Fibroblast of lung (primary cell): ENCODE data around the gene STRBP. TPM values are rescaled to one million over a fixed set of nuclear protein-coding genes. Genes with fewer than 3 reads are reported as not detected.

Source experiments
- DNase-seq, 2 donors: peaks; one replicate each; pipeline versions ENCODE4 v3.0.0 to v3.0.0-alpha.2; 2010; ENCODE audit warnings: low read depth in 2 of 2
- H2AFZ ChIP-seq: 2 replicates; pipeline ENCODE4 v1.5.1; 2012; ENCODE audit warnings: low read length, control low read depth, inconsistent platforms
- H3K27ac ChIP-seq: 2 replicates; pipeline ENCODE4 v1.5.1; 2011; ENCODE audit warnings: low read length, control low read depth; ENCODE audit not compliant: insufficient read depth
- H3K27me3 ChIP-seq: 2 replicates; pipeline ENCODE4 v1.5.1; 2011; ENCODE audit warnings: mild to moderate bottlenecking, low read length; ENCODE audit not compliant: control insufficient read depth, insufficient read depth
- H3K36me3 ChIP-seq: 2 replicates; pipeline ENCODE4 v1.5.1; 2011; ENCODE audit warnings: low read length; ENCODE audit not compliant: control insufficient read depth, insufficient read depth
- H3K4me1 ChIP-seq: 2 replicates; pipeline ENCODE4 v1.5.1; 2011; ENCODE audit warnings: low read length; ENCODE audit not compliant: control insufficient read depth, insufficient read depth; ENCODE audit errors: extremely low read depth
- H3K4me2 ChIP-seq: 2 replicates; pipeline ENCODE4 v1.5.1; 2011; ENCODE audit warnings: low read length, control low read depth; ENCODE audit not compliant: insufficient read depth; ENCODE audit errors: extremely low read depth
- H3K4me3 ChIP-seq, 4 experiments: fragments of 200-600 bp in 1 of 4; sonication (generic) in 1 of 4; replicated peaks in 1 of 4; 2 replicates each; pipeline ENCODE4 v1.5.1; 2011 to 2016; ENCODE audit warnings: low read length in 4 of 4, low read depth in 3 of 4, mild to moderate bottlenecking in 3 of 4, control low read depth in 2 of 4, inconsistent platforms in 1 of 4, mixed read lengths in 1 of 4; ENCODE audit not compliant: insufficient read depth in 1 of 4; ENCODE audit errors: control extremely low read depth in 1 of 4
- H3K79me2 ChIP-seq: 2 replicates; pipeline ENCODE4 v1.5.1; 2012; ENCODE audit warnings: mild to moderate bottlenecking, low read length, inconsistent platforms; ENCODE audit not compliant: control insufficient read depth, insufficient read depth
- H3K9ac ChIP-seq: 2 replicates; pipeline ENCODE4 v1.5.1; 2011; ENCODE audit warnings: mild to moderate bottlenecking, low read length, control low read depth; ENCODE audit not compliant: insufficient read depth
- H3K9me3 ChIP-seq: 2 replicates; pipeline ENCODE4 v1.5.1; 2012; ENCODE audit warnings: low read depth, low read length; ENCODE audit not compliant: control insufficient read depth, insufficient read depth
- H4K20me1 ChIP-seq: 2 replicates; pipeline ENCODE4 v1.5.1; 2011; ENCODE audit warnings: low read length; ENCODE audit not compliant: control insufficient read depth, insufficient read depth; ENCODE audit errors: extremely low read depth
- CTCF ChIP-seq, 2 donors: IDR thresholded peaks in 1 of 2; conservative IDR thresholded peaks in 1 of 2; 1 replicate in 1 of 2; 2 replicates in 1 of 2; pipeline ENCODE4 v1.5.1; 2011 to 2012; ENCODE audit warnings: low read length in 2 of 2, control low read depth in 1 of 2, inconsistent platforms in 1 of 2, low read depth in 1 of 2, mild to moderate bottlenecking in 1 of 2
- EZH2 ChIP-seq: IDR thresholded peaks from 2 replicates; pipeline ENCODE4 v1.5.1; 2012; ENCODE audit warnings: low read length, control low read depth, mild to moderate bottlenecking; ENCODE audit errors: missing control alignments
- polyA plus RNA-seq, 2 donors: library from polyadenylated mRNA; depleted of rRNA in 1 of 2; stranded (reverse) in 1 of 2; unstranded in 1 of 2; fragments of >200 nt; gene quantifications; 2 replicates each; pipeline ENCODE4 v1.2.1, GENCODE V29; 2011 to 2012; ENCODE audit warnings: missing spikeins in 1 of 2
- total RNA-seq: library from RNA; depleted of rRNA; stranded (reverse); fragments of >200 nt; gene quantifications from 2 replicates; pipeline ENCODE4 v1.2.1, GENCODE V29; 2014

The STRBP gene
- total and polyA plus RNA-seq, 2 donors (not counting 1 experiment from before 2014, with no cell fraction given), result 3.3 to 5.9 TPM

GRCh38 chr9:123266655-123267399 is 1.6 kb downstream of the STRBP start:
- Histone ChIP-seq H3K4me1 (no peaks in the 10 kb centered on the region), H3K9me3 (no peaks in the 10 kb centered on the region), H3K27me3 (peaks cover 13% of the 10 kb centered on the region), H3K27ac (no peak overlapping the region), H3K79me2 (no peaks in the 10 kb centered on the region), H3K9ac (no peak overlapping the region), H3K36me3 (no peaks in the 10 kb centered on the region), H3K4me3 (peak overlapping the region in 1 of 4 experiments; percentile 68), H2AFZ (no peak overlapping the region), H4K20me1 (no peaks in the 10 kb centered on the region), H3K4me2 (no peak overlapping the region)
- DNase-seq, result no peak
- TF ChIP-seq CTCF (conservative IDR thresholded peaks at IDR 0.05 in 1 of 2, IDR thresholded peaks at IDR 0.05 in 1 of 2; ENCODE audit: low read depth in 1 of 2, low read length in 2 of 2) (no peak), EZH2 (no peak)

- TF ChIP-seq CTCF (conservative IDR thresholded peaks at IDR 0.05 in 1 of 2, IDR thresholded peaks at IDR 0.05 in 1 of 2; ENCODE audit: low read depth in 1 of 2, low read length in 2 of 2) (no peak), EZH2 (no peak)
- no peak overlapping the region for H3K27ac ChIP-seq
- H3K79me2 ChIP-seq, result no peaks in the 10 kb centered on the region
- H3K36me3 ChIP-seq, result no peaks in the 10 kb centered on the region
- DNase-seq, result no peak
- no peak overlapping the region for H2AFZ ChIP-seq
- H3K4me2 ChIP-seq, result no peak overlapping the region
- no peaks in the 10 kb centered on the region for H3K4me1 ChIP-seq
- peaks cover 13% of the 10 kb centered on the region for H3K27me3 ChIP-seq
- no peak overlapping the region for H3K9ac ChIP-seq
- H3K9me3 ChIP-seq, result no peaks in the 10 kb centered on the region
- H4K20me1 ChIP-seq, result no peaks in the 10 kb centered on the region
- H3K4me3 ChIP-seq, result no peak overlapping the region
Observed at GRCh38 chr9:123265833-123266232, 2.6 kb downstream of the STRBP start.

DNA sequence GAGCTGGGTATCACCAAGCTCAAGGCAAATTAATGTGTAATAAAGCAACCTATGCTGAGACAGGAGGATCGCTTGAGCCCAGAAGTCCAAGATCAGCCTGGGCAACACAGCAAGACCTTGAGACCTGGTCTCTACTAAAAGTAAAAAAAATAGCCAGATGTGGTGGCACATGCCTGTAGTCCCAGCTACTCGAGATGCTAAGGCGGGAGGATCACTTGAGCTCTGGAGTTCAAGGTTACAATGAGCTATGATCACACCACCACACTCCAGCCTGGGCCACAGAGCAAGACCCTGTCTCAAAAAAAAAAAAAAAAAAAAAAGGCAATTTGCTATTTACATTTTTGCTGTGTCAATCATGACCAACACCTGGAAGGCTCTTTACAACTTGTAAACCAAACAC is 5.2 kb downstream of the STRBP start:
- Histone ChIP-seq H3K9me3 (no peaks in the 10 kb centered on the region), H3K27me3 (peaks cover 10% of the 10 kb centered on the region), H3K4me3 (no peak overlapping the region), H4K20me1 (no peaks in the 10 kb centered on the region), H3K36me3 (no peaks in the 10 kb centered on the region), H3K4me2 (no peak overlapping the region), H3K79me2 (no peaks in the 10 kb centered on the region), H2AFZ (no peak overlapping the region), H3K9ac (no peak overlapping the region), H3K4me1 (no peaks in the 10 kb centered on the region), H3K27ac (no peak overlapping the region)
- no peak for DNase-seq
- TF ChIP-seq EZH2 (no peak), CTCF (conservative IDR thresholded peaks at IDR 0.05 in 1 of 2, IDR thresholded peaks at IDR 0.05 in 1 of 2; ENCODE audit: low read depth in 1 of 2, low read length in 2 of 2) (no peak)
